LHCN-M2 (cell line): ENCODE data around the gene RALB. TPM values are rescaled to one million over a fixed set of nuclear protein-coding genes. Genes with fewer than 3 reads are reported as not detected.

ENCODE experiments used
- DNase-seq: peaks from one replicate; pipeline ENCODE4 v3.0.0-alpha.2; 2012; ENCODE audit warnings: low read depth
- polyA plus RNA-seq: library from polyadenylated mRNA; unstranded; fragments of >200 nt; gene quantifications from one replicate; pipeline ENCODE4 v1.2.1, GENCODE V29; 2012; ENCODE audit warnings: missing spikeins
- total RNA-seq: library from RNA; depleted of rRNA; stranded (reverse); fragments of >200 nt; gene quantifications from 2 replicates; pipeline ENCODE4 v1.2.3, GENCODE V29; 2014; rRNA removed

RALB gene, protein sequence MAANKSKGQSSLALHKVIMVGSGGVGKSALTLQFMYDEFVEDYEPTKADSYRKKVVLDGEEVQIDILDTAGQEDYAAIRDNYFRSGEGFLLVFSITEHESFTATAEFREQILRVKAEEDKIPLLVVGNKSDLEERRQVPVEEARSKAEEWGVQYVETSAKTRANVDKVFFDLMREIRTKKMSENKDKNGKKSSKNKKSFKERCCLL
- 66.0 and 69.9 TPM in 2 replicates for total RNA-seq
- 60.3 TPM for polyA plus RNA-seq

DNA sequence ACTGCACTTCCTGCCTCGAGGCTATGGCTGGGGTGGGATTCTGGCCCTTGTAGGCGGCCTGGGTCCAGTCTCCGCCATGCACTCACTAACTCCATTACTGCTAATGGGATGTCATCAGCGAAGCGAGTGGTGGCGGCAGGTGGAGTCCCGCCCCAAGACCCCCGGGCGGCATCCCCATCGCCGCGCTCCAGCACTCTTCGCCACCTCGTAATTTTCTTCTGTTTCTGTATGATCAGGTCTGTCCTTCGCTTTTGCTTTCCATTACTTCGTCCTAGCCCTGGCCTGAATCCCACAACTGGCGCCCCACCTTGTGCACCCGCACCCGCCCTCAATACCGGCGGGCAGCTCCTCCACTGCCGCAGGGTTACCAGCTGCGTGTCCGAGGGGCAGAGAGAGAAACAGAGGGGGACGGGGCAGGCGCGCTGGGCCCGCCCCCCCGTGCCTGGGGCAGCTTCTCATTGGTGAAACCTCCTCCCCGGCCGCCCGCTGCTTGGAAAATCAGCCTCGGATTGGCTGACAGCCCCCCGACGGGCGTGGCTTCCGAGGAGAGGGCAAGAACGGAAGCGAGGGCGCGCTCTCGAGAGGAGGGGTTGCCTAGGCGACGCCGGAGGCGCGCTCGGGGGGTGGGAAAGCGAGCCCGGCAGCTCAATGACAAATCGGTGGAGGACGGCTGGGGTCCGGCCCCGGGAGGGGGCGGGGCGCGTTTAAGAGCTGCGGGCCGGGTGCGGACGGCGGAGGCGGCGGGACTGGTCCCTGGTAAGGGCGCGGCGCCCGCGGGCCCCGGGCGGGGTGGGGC is at the start of gene RALB:
TSS of gene RALB (plus strand) at position 628 of the 796 bp plus-strand sequence. CDS start 25,813 bp downstream, outside the sequence.
- peak; percentile 97 for DNase-seq

DNA sequence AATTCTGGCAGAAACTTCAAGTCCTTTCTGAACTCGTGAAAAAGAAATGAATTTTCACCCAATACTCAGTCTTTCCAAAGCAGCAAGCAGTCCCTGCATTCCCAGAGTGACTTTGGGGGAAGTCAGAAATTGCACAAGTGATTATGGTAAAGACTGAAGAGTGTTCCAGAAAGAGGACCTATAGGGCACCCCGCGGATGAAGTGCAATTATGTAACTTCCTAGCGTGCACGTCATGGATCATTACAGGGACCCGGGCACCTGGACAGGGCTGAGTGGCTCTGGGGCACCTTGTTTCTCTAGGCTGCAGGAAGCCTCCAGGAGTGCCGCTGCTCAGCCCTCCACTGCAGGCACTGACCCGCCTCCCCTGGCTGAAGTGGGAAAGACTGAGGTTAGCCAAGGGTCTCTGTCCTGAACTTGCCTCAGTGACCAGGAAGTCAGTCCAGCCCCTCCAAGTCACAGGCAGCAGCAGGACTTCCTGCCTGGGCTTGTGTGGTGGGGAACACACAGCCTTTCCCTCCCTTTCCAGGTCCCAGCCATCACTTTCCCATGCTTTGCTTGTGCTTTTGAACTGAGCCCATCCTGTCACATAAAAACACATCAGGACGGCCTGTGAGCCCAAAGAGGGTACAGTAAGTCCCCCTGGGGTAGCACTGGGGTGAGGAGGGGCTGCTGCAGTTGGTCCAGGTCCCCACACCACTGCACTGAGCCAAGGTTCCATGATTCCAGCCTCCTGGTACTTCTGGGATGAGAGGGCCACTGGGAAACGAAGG is 49.2 kb upstream of the RALB start:
- DNase-seq: no peak

DNA sequence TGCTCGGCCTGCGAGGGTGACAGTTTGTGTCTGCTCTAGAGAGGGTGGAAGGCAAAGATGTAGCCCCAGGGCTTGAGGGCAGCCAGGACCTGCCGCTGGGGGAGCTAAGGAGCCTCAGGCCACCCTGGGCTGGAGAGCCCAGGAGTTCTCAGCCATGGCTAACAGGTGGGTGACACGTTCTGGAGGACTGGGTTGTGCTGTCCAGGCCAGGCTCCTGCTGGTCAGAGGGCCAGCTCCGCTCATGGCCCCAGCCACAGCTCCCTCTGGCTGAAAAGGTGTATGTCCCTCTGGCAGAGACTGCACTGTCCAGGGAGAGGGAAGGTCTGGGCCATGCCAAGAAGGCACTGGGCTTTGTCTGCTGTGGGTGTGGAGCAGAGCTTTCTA is 48.6 kb upstream of the RALB start:
- no peak for DNase-seq

DNA sequence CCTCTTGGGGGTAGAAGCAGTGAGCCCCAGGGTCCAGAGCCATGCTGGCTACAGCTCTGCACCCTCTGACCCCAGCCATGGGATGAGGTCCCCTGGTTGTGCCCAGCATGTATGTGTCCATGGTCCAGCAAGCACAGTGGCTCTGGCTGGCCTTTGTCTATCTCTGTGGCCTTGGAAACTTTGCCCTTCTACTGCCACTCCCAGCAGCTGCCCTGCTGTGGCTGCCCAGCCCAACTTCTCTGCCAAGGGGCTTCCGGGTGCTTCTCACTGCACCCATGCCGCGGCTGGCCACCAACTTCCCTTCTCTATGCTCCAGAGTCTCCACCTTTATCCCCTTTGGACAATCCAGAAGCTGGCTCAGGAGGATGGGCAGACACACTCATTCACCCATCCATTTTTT is 48.2 kb upstream of the RALB start:
- no peak for DNase-seq

DNA sequence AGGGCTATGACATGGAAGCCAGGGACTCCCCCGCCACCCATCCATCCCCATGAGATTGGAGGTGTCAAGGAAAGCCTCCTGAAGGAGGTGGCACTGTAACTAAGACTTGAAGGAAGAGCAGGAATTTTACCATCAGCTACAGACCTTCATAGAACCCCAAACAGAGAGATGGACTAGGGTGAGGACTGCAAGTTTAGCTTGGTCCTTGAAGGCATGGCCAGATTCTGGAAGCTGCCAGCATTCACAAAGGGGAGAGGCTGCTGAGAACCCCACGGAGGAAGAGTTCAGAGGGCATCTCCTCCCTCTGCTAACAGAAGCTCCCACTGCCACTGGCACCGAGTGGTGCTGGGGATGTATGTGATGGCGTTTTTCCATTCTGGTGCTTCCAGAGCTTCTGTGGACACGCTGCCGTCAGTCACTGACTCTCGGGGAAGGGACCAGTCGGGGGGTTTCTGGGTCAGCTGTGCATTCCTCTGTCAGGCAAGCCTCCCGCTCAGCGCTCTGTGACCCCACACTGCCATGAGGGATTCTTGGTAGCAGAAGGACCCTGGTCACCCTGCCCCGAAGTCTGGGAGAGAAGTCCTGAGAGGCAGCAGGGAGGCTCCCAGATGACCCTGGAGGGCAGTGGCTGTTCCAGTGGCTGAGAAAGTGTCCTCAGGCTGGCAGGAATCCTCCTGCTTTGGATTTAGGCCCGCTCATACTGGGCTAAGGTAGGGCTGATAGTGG is 47.5 kb upstream of the RALB start:
- no peak for DNase-seq

DNA sequence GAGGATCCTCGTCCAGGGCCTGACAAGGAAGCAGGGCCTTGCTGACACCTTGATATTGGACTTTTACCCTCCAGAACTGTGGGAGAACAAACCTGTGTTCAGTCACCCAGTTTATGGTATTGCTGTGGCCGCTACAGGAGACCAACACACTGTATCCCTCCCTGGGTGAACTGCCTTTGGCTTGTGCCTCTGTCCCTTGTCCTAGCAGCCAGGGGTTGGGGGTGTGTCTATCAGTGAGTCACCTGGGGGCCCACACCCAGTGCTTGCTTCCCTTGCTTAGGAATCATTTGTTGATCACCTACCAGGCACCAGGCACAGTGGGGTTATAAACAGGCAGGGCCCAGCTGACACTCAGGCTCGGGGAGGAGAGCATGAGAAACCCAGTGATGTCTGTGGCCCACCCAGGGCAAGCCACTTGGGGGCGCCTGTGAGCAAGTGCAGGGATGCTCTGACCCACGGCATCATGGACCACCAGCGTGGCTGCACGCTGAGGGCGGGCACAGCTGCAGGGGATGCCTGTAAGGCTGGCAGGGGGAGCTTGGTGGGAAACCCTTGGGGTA is 46.5 kb upstream of the RALB start:
- DNase-seq: no peak

DNA sequence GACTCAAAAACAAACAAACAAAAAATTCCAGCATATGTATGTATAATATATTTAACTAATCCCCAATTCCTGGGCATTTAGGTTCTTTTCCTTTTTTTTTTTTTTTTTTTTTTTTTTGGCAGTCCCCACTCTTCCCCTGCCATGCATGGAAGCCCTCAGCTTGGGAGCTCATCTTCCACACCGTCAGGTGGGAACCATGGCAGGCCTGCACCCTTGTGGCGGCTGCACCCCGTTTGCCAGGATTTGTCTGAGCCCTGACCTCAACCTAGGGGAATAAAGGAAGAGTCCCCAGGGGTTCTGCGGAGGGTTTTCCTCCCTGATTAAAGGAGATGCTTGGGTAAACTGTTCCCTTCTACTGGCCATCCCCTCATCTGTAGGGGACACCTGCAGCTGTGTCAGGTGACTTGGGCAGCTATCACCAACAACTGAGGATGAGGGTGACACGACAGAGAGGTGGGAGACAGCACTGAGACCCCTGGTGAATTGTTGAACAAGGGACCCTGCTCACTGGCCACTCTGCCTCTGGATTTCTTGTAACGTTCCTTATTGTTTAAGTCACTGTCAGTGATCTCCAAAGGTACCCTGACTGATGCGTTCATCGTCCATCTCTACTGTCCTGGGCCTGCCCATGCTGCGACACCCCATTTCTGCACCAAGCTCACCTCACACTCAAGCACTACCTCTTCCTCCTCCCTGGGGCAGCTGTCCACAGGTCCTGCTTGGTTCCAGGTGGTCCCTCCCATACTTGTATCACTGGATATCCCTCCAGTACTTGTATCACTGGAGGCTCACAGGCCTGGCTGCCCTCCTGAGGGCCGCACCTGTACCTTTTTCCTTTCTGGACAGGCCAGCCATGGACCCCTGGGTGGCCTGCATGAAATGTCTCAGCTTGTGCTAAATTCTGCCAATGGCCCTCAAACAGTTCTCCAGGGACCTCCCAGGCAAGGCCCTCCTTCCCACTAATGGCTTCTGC is 44.0 kb upstream of the RALB start:
- no peak for DNase-seq

DNA sequence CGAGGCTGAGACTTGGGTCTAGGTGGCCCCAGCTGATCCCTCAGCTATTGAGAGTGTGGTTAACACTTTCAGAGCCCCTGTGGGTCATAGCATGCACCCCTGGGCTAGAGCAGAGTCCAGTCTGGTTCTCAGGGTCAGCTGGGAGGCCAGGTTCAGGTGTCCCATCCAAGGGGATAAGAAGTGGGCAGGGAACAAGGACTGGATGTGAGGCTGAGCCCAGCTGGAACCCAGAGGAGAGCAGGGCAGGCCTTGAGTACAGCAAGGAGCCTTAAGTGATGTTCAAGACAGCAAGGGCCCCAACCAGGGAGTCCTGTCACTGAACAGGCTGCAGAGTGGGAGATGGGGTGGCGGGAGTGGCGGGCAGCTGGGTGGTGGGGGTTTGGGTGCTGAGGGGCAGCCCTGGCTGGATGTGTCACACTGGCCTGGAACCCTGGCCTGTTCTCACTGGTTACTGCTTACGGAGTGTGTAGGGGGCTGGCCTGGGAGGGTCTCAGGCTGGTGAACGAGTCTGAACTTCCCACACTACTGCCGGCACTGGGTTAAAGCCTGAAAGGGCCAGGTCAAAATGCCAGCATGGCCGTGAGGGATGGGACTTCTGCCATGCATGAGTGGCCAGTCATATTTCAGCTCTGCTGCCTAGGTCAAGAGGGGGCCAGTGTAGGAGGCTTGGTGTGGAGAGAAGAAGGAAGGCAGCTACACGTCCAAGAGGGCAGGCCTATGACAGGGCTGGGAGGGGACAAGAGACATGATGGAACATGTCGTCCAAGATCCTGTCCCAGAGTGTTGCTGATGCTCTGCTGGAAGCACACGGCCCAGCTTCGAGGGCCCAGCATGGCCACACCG is 43.0 kb upstream of the RALB start:
- DNase-seq: no peak

DNA sequence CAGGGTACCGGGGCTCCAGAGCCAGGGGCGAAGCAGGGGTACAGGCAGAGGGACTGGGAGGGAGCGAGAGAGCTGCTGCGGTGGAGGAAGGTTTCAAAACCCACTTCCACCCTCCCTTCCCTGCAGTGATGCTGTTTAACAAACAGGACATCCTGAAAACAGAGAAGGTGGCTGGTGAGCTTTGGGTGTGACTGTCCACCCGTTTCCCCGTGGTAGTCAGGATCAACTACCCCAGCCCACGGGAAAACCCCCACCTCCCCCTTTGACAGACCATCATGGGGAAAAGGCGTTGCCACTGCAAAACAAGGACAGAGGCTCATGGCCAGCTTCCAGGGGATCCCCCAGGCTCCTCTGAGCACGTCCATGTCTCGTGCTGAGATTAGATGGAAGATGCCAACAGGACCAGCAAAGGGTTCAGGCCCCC is 42.4 kb upstream of the RALB start:
- DNase-seq: no peak

DNA sequence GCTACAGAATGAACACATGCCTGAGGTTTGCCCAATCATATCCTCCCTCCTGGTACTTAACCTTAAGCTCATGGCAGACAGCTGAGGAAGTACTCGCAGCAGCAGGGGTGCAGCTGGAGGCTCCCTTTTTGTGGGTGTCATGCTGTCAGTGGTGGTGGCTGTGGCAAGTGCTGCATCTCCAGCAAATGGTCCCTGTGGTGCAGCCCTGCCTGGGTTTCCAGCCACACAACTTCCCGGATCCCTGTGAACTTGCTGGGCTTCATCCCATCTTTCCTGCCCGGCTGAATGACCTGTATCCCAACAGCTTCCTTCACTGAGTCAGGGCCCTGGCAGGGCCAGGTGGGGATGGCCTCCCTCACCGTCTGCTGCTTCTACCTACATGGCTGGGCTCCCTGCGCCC is 34.5 kb upstream of the RALB start:
- DNase-seq: no peak

DNA sequence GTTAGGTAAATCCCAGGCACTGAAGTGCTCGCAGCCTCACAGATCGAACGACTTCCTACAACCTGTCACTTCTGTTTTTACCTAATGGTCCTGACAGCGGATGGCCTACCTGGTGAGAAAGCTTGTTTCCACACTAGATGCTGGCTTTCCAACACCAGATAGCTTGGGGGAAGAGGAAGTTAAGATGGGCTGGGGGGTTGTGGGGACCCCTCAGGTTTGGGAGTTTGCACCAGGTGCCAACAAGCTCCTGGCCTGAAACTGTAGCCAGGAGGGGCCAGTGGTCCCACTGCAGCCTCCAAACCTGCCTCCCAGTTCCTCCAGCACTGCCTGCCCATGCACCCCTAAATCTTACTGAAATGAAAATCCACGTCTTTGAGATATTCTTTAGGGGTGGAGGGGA is 33.4 kb upstream of the RALB start:
- no peak for DNase-seq

DNA sequence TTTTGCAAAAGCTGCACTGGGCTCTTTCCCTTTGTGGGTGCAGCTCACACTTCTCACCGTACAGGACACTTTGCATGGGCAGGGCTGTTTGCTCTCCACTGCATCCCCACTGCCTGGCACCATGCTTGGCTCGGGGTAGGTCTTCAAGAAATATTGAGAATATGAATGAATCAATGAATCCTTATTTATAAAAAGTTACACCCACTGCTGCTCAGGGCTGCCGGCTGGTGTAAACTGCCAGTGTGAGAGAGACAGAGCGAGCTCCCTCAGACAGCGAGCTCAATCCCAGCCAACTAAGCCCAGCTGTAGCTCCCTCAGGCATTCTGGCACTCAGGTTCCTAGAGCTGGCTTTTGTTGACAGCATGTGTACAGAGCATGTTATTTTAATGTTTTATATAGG is 32.9 kb upstream of the RALB start:
- no peak for DNase-seq

DNA sequence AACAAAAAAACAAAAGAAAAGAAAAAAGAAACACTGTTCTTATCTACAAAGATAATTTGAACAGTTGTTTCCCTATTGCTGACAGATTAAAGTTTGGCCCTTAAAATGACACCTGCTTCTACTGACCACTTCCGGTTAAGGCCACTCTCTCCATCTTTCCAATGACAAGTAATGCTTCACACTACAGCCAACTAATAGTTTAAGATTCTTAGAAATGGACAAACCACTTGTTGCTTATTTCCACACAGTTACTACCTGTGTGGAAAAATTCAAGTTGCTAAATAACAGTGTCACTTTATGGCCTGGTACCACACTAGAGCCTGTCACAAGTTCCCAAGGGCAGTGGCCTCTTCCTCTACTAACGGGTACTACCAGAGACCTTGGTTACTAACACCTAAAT is 31.9 kb upstream of the RALB start:
- DNase-seq: no peak

DNA sequence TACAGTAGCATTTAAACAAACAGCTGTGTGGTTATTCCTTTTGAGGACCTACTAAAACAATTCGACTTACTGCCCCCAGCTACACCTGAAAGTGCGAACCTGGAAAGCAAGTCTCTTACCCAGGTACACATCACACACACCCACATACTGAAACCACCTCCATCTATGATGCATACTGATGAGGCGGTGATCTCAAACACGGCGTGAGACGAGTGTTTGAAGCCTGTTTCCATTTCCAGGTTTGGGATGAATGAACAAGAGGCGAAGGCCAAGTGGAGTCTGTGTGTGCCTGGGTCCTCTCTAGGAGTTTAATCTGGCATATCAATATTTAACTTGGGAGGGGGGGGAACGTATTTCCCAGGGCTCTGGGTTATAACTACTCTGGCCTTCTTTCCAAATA is 31.0 kb upstream of the RALB start:
- no peak for DNase-seq

DNA sequence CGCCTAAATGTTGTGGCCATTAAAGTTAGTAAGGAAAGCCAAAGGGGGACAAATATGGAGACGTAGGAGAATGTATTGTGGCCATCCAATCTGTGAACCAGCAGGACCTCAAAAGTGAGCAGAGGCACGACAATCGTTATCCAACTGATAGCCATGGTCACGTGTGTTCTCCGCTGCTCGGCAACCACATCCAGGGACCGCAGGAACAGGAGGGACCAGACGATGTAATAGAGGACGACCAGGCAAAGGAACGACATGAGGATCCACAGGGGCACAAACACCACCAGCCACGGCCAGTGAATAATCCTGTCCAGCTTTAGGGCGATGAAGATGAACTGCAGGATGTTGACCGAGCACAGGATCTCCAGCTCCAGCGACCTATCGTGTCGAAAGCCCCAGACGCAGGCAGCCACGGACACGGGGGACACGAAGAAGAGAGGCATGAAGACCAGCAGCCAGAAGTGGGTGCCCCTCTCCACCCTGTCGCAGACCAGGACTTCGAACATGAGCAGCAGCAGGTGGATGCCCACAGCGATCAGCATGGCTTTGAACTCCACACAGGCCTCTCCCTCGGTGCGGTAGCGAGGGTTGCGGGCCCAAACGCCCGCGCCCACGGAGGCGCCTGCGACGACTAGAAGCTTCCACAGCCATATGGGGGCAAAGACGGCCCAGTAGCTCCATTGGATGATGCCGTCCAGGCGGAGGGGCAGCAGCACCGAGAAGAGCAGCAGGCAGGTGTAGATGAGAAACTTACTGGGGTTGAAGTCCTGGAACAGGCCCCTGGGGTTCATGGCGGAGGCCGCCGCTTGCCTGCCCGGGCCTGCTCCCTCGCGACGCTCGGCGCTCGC is 30.2 kb upstream of the RALB start:
- no peak for DNase-seq

DNA sequence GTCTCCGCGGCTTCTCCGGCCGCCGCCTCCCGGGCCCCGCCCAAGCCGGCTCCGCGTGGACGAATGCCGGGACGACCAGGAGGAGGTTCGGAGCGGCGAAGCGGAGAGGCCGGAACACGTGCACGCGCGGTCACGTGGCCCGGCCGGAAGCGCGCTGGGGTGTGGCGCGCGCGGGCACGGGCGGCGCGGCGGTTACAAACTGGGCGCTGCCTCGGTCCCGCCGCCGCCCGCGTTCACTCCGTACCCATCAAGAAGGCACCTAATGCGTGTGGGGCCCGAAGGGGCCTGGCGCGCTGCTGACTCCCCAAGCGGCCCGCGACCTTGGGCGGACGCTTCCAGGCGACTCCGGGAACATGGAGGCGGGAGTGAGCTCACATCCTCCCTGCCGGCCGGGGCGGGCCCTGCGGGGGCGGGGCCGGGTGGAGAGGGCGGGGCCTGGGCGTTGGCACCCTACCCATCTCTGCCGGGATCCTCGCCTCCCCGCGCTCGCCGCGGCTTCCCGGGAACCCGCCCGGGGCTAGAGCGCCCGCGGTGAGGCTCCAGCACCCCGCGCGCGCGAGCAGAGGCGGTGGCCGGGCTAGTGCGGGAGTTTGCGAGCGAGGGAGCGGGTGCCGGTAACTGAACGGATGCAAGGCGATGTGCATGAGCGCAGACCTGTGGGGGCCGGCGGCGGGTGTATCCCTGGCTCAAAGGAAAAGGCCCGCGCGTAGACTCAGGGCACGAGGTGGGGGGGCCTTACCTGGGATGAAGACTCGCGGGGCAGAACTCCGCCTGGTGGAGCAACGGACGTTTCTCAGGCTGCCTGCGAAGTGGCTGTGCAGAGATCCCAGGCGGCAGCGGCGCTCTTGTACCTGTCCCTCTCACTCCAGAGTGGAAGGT is 29.4 kb upstream of the RALB start, which contains the start of gene TMEM185B:
TSS of gene TMEM185B (minus strand) at position 367 of the 879 bp plus-strand sequence. CDS start 424 bp downstream, outside the sequence.
- DNase-seq: peak; percentile 73

DNA sequence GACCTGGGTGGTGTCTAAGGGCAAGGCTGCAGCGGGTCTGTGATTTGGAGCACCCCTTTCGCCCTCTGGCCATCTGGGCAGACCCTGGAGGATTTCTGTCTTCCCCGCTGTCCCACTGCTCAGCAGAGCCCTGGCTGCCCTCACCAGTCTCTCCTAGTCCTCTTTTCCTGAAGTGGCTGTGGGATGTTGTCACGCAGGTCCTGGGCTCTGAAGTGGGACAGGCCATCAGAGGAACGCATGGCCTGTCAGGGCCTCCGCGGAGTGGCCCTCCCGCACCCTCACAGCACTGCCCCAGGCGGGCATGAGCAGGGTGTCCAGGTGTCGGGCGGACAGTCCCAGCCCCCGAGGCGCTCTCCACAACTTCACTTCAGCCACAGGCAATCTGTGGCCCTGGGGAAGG is 28.4 kb upstream of the RALB start:
- no peak for DNase-seq
